ENCODE measurements around the gene HSP90B1. TPM values are rescaled to one million over a fixed set of nuclear protein-coding genes. Genes with fewer than 3 reads are reported as not detected.

The HSP90B1 gene
- total RNA-seq, 3 donors from 2014 or later (not counting 1 experiment from before 2014, with no cell fraction given) = 282 to 390 (median 389) TPM

- Histone ChIP-seq H3K4me3 (ENCODE audit: low read length) (peak overlapping the region; percentile 74), H3K4me1 (ENCODE audit: control insufficient read depth, insufficient read depth, low read length) (peaks cover 26% of the 10 kb centered on the region), H3K9me3 (ENCODE audit: control insufficient read depth, insufficient read depth, low read length) (no peaks in the 10 kb centered on the region), H3K27ac (ENCODE audit: low read length) (peak overlapping the region; percentile 99), H3K36me3 (ENCODE audit: control insufficient read depth, insufficient read depth, low read length) (peaks cover 25% of the 10 kb centered on the region), H3K27me3 (ENCODE audit: control insufficient read depth, insufficient read depth, low read length) (no peaks in the 10 kb centered on the region)
- Mint-ChIP-seq H3K9me3 (no peaks in the 10 kb centered on the region), H3K4me1 (peaks cover 51 to 57% of the 10 kb centered on the region in 2 donors), H3K36me3 (peaks cover 6% of the 10 kb centered on the region), H3K27me3 (ENCODE audit: low read depth in 2 of 2) (peaks cover 0 to 3% of the 10 kb centered on the region in 2 donors), H3K4me3 (peak overlapping the region; percentile 98), H3K27ac (peak overlapping the region; percentile 100)
- ATAC-seq = no peak
- under 1% methylated on average over 16 of the region's 18 CpGs for WGBS (ENCODE audit: insufficient coverage)
- TF ChIP-seq CTCF (IDR thresholded peaks at IDR 0.05) = no peak
- DNase-seq = no peak
- intact Hi-C loops (cut with micrococcal nuclease) = loop anchor here (1.0 to 2.0 kb wide), 4 partner anchors 28 to 357 kb away; partner anchors contain the start of genes NFYB and TDG
Observed at GRCh38 chr12:103929784-103930033, 501 bp upstream of the HSP90B1 start.

DNA sequence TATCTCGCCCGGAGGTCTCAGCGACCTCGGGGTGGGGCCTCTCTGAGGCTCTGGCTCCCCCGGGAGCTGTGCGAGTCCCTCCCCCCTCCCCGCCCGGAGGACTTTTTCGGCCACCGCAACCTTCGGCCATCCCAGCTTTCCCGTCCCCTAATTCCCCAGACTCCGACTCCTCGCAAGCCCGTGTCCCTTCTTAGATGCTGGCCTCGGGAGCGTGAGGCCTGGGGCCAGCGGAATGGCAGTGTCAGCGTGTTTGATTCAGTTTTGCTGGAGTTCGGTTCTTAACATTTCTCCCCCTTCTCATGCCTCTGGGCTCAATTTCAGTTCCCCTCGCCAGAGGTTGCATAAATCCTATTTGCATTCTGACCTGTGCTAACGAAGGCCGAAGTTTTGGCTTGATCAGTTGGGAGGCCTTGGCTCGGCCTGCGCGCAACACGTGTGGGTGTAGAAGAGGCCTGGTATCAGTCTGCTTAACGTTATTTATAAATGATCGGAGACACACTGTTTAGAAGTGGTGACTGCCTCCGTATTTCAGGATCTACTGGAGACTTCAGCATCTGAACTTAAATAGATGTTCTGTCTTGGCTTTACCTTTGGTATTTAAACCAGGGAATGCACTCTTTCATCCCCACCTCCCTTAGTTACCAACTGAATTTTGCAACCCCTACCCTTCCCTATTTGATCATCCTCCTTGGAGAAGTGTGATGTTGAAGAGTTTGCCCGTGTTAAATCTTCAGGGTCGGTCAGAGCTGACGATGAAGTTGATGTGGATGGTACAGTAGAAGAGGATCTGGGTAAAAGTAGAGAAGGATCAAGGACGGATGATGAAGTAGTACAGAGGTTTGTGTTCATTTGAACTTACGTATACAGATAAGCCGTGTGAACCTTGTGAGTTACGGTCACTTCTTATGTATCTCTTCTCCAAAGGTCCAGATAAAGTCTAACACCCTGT lies 851 bp downstream of the HSP90B1 start:
- peak overlapping the region; percentile 73 for H3K4me3 ChIP-seq (ENCODE audit: low read length)
- peak overlapping the region; percentile 88 for H3K27ac ChIP-seq (ENCODE audit: low read length)
- no peaks in the 10 kb centered on the region for H3K9me3 ChIP-seq (ENCODE audit: control insufficient read depth, insufficient read depth, low read length)
- Mint-ChIP-seq H3K27ac (peak overlapping the region; percentile 100), H3K4me3 (peak overlapping the region; percentile 98), H3K36me3 (peaks cover 6% of the 10 kb centered on the region), H3K4me1 (peaks cover 57 to 67% of the 10 kb centered on the region in 2 donors), H3K9me3 (no peaks in the 10 kb centered on the region), H3K27me3 (ENCODE audit: low read depth in 2 of 2) (peaks cover 0 to 3% of the 10 kb centered on the region in 2 donors)
- peaks cover 38% of the 10 kb centered on the region for H3K36me3 ChIP-seq (ENCODE audit: control insufficient read depth, insufficient read depth, low read length)
- H3K4me1 ChIP-seq (ENCODE audit: control insufficient read depth, insufficient read depth, low read length) = peaks cover 26% of the 10 kb centered on the region
- no peak for TF ChIP-seq CTCF (IDR thresholded peaks at IDR 0.05)
- peak; percentile 29 to 53 for DNase-seq
- no peaks in the 10 kb centered on the region for H3K27me3 ChIP-seq (ENCODE audit: control insufficient read depth, insufficient read depth, low read length)
- ATAC-seq = no peak
- WGBS (ENCODE audit: insufficient coverage) = 1% methylated on average over 35 of the region's 37 CpGs
- intact Hi-C loops (cut with micrococcal nuclease) = loop anchor here (1.0 to 2.0 kb wide), 4 partner anchors 26 to 356 kb away; partner anchors contain the start of genes NFYB and TDG

DNA sequence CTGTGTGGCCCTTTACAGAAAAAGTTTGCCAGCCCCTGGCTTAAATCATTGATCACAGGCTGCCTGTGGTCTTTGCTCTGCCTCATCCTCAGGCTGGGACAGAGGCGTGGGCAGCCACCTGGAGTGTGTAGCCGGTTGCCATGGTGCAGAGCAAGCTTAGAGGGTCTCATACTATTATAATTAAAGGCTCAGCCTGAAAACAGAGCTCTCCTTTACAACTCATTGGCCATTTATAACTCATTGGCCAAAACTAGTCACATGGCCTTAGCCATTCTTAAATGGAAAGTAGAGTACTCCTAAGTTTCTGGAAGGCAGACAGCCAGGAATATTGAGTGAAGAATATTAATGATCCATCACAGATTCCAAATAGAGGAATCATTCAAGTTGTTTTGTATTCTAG lies 3.0 kb downstream of the HSP90B1 start:
- Mint-ChIP-seq H3K4me3 (no peak overlapping the region), H3K4me1 (peaks cover 56 to 66% of the 10 kb centered on the region in 2 donors), H3K27me3 (ENCODE audit: low read depth in 2 of 2) (peaks cover 0 to 3% of the 10 kb centered on the region in 2 donors), H3K9me3 (no peaks in the 10 kb centered on the region), H3K36me3 (peaks cover 6% of the 10 kb centered on the region), H3K27ac (peak overlapping the region in 1 of 2 donors; percentile 100)
- DNase-seq = no peak
- no peak for TF ChIP-seq CTCF (IDR thresholded peaks at IDR 0.05)
- intact Hi-C loops (cut with micrococcal nuclease) = no loop called here
- no peak overlapping the region for H3K4me3 ChIP-seq (ENCODE audit: low read length)
- no peaks in the 10 kb centered on the region for H3K27me3 ChIP-seq (ENCODE audit: control insufficient read depth, insufficient read depth, low read length)
- H3K9me3 ChIP-seq (ENCODE audit: control insufficient read depth, insufficient read depth, low read length) = no peaks in the 10 kb centered on the region
- H3K27ac ChIP-seq (ENCODE audit: low read length) = no peak overlapping the region
- no peak for ATAC-seq
- peaks cover 23% of the 10 kb centered on the region for H3K4me1 ChIP-seq (ENCODE audit: control insufficient read depth, insufficient read depth, low read length)
- H3K36me3 ChIP-seq (ENCODE audit: control insufficient read depth, insufficient read depth, low read length) = peaks cover 58% of the 10 kb centered on the region
- WGBS (ENCODE audit: insufficient coverage) = 88% methylated on average over 2 of the region's 2 CpGs
